Globus pallidus (tissue), 1 donor: Measurements from ENCODE around the gene SETBP1.
"Not testable (repeated sequence)": the region's sequence is repeated elsewhere in the genome, so short reads cannot be mapped to it uniquely, and the experiment has no call there.

ENCODE experiments used
- DNase-seq: peaks from one replicate; pipeline ENCODE4 v3.0.0-alpha.2; 2015; ENCODE audit warnings: low spot score

Gene SETBP1

GRCh38 chr18:44704135-44704789 is 23.6 kb downstream of the SETBP1 start:
- DNase-seq = no peak

GRCh38 chr18:44705075-44705675 is 24.5 kb downstream of the SETBP1 start:
- DNase-seq = no peak

DNA sequence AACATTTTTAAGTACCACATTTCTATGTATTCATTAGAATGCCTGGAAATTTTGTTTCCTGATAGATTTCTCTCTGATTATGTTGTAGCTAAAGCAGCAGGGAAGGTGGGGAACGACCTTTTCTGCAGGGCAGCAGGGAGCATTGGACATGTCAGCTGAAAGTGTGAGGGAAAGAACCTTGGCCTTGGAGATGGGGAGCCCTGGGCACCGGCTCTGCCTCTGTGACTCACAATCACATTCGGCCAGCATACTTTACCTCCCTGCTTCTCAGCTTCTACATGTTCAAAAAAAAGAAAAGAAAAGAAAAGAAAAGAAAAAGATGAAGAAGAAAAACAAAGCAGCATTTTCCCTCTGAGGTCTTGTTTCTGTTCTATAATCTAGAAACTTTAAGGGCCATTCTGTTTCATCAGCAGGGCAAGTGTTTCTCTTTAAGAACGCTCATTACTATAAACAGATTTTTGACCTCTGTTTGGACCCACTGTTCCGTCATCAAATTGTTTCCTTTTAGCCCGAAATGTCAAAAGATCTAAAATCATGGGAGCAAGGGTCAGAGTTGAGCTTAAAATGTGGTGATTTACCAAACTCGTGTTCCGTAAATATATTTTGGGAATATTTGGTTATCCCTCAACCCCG is 27.9 kb downstream of the SETBP1 start:
- no peak for DNase-seq

- peak; percentile 54 for DNase-seq
These were observed 28.8 kb downstream of the SETBP1 start for GRCh38 chr18:44709307-44710126.

DNA sequence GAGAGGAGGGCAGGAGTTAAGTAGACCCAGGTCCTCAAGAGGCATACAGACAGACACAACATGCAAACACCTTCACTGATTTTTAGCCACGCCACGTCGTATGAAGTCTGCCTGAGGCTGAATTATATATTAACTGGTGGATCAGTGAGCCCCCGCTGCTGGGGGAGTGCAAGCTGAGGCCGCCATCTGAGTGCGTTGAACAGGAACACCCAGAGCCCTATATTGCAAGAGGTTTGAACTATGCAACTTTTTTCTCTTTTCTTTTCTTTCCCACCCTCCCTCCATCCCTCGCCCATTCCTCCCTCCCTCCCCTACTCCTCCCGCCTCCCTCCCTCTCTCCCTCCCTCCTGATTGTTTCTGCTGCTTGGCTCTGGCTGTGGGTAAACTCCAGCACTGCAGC is 30.2 kb downstream of the SETBP1 start:
- no peak for DNase-seq

GRCh38 chr18:44712025-44712424 is 31.3 kb downstream of the SETBP1 start:
- DNase-seq = no peak

- no peak for DNase-seq
These were observed 32.7 kb downstream of the SETBP1 start for GRCh38 chr18:44713435-44713834.

GRCh38 chr18:44714376-44714775 is 33.7 kb downstream of the SETBP1 start:
- no peak for DNase-seq

- DNase-seq = no peak
These were observed 34.6 kb downstream of the SETBP1 start for GRCh38 chr18:44715245-44715644.

DNA sequence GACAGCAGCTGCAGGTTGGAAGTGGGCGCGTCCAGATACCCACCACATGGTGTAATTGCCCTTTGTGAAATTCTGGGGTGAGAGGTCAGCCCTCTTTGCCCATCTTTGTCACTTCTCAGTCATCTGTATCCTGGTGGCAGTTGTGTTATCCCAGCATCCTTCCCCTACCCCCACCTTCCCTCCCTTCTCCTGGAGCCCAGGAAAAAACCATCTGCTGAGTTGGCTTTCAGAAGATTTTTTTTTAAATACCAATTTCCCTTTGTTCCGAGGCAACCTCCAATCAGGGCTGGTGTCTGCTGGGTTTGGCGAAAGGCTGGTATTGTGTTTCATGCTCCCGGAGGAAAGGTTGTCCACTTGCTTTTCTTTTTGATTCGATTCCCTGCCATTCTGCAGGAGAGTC is 35.2 kb downstream of the SETBP1 start:
- no peak for DNase-seq

GRCh38 chr18:44716697-44717163 is 36.0 kb downstream of the SETBP1 start:
- DNase-seq = no peak

DNA sequence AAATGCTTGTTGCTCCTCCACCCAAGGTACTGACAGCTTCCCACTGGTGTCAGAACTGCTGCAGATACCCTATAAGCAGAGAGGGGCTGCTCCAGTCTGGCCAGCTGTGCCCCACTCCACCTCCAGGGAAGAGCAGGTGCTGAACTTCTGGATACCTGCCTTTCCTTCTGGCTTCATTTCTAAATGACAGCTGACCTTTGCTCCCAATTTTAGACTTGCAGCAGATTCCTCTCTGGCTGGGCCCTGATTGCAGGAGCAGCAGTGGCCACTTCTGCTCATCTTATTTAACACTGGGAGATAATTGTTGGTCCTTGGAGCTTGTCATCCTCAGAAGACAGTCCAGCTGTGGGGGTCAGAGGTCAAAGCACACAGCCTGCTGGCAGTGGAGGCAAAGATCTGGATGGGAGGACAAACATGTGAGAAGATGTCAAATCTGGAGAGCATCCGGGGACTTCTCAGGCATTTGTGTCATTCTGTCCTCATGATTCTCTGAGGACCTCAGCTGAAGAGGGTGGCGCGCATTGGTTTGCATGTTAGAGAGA is 38.9 kb downstream of the SETBP1 start:
- no peak for DNase-seq

GRCh38 chr18:44721748-44722147 is 41.1 kb downstream of the SETBP1 start:
- DNase-seq = not testable (repeated sequence)

- no peak for DNase-seq
These were observed 42.7 kb downstream of the SETBP1 start for GRCh38 chr18:44723411-44723810.

DNA sequence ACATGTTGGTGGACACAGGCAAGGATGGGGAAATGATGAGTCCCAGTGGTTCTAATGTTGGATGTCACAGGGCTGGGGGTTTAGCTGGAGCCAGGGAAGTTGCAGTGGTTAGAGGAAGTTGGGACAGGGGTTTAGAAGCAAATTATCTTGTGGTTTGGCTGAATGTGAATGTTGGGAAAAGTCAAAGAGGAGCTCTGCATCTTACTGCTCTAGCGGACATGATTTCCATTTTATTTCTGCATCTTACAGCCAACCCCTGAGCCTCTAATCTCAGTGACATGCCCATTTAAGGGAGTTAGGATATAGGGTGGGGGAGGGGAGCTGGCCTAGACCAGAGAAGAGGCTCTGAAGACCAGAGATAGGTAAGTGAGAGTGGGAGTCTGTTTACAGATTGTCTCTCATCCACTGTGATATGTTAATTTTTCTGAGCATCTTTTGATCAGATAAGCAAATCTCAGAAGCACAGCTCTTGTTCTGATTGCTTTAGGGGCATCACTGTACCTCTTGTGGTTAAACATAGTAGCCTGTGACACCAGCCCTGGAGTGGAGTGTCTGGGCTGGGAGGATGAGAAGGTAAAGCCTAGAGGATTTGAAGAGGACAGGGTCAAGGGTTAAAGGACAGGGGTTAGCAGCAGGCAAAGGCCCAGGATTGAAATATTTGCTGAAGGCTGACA is 43.6 kb downstream of the SETBP1 start:
- DNase-seq = no peak

- DNase-seq = peak; percentile 41
These were observed 44.8 kb downstream of the SETBP1 start for GRCh38 chr18:44725300-44726058.

DNA sequence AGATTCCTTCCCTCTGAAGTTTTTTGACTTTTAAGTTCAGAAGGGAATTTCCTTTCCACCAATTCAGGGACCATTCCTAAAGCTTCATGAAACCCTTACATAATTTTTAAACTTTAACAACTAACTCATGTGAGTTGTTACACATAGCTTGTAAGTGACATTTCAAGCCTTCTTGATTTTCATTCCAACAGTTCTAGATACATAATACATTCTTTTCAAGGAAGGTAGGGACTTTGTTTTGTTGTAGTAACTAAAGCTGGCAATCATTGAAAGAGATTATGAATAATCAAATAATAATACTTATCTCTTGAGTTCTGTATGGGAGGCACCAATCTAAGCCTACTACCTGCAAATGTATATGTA is 45.4 kb downstream of the SETBP1 start:
- no peak for DNase-seq

GRCh38 chr18:44727291-44727690 is 46.6 kb downstream of the SETBP1 start:
- DNase-seq = no peak

DNA sequence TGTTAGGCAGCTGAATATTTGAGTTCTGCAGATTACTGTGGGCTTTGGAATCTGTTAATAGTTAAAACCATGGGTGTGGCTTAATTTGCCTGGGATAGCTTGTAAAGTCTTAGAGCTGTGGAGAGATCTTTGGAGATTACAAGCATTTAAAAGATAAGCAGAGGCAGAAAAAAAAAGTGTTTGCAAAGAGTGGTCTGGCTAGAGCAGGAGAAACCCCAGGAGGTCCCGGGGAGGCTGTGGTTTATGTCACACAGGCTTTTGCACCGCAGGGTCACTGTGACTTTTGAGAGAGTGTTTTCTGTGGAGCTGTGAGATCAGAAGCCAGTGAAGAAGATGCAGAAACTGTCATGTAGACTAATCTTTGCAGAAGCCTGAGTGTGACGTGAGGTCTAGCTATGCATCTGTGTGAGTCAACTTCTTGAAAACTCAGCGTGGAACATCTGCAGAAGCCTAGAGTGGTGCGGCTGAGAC is 49.0 kb downstream of the SETBP1 start:
- no peak for DNase-seq

DNA sequence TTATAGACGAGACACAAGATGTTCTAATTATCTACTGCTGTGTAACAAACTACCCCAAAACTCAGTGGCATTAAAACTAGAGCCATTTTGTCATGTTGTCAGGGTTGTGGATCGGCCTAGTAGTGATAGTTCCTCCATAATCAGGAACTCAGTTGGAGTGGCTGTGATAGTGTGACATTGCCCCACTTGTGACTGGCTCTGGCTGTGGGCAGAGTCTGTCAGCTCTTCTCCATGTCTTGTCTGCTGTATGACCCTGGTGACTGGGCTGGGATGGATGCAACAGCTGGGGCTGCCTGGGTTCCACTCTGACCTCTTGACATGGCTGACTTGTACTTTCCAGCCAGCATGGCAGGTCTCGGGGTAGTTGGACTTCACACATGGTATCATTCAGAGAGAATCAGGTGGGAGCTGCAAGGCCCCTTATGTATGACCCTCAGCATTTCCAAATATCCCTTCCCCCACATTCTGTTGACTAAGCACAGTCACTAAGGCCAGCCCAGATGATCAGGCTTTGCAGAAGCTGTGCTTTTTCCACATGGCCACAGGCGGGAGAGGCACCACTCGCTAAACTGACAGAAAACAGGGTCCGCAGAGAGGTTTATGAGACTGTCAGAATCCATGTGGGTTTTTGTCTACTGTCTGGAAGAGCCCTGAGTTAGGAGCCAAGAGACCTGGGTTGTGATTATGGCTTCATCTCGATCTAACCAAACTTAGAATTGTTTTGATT is 50.3 kb downstream of the SETBP1 start:
- DNase-seq = no peak
